Parathyroid adenoma (tissue), 2 donors: Measurements from ENCODE around the gene MAGI2.

ENCODE experiments used
- H2AFZ ChIP-seq: fragments of 300-600 bp; sonication (generic); one replicate; pipeline ENCODE4 v1.7.0; 2017; ENCODE audit warnings: antibody characterized with exemption, mild to moderate bottlenecking
- H3K27ac ChIP-seq: fragments of 300-600 bp; sonication (generic); one replicate; pipeline ENCODE4 v1.7.0; 2017
- H3K27me3 ChIP-seq: fragments of 300-600 bp; sonication (generic); one replicate; pipeline ENCODE4 v1.7.0; 2017; ENCODE audit warnings: low read length; ENCODE audit not compliant: control insufficient read depth, insufficient read depth
- H3K36me3 ChIP-seq: fragments of 300-600 bp; sonication (generic); one replicate; pipeline ENCODE4 v1.7.0; 2017; ENCODE audit warnings: low read length; ENCODE audit not compliant: control insufficient read depth, insufficient read depth
- H3K4me1 ChIP-seq: fragments of 300-600 bp; sonication (generic); one replicate; pipeline ENCODE4 v1.7.0; 2017; ENCODE audit warnings: control low read depth
- H3K4me2 ChIP-seq: fragments of 300-600 bp; sonication (generic); one replicate; pipeline ENCODE4 v1.7.0; 2017; ENCODE audit warnings: low read length
- H3K4me3 ChIP-seq: fragments of 300-600 bp; sonication (generic); one replicate; pipeline ENCODE4 v1.7.0; 2017; ENCODE audit warnings: low read depth, low read length
- H3K79me2 ChIP-seq: fragments of 300-600 bp; sonication (generic); one replicate; pipeline ENCODE4 v1.7.0; 2017; ENCODE audit warnings: control low read depth
- H3K9ac ChIP-seq: fragments of 300-600 bp; sonication (generic); one replicate; pipeline ENCODE4 v1.7.0; 2017; ENCODE audit warnings: mild to moderate bottlenecking
- H3K9me3 ChIP-seq: fragments of 300-600 bp; sonication (generic); one replicate; pipeline ENCODE4 v1.7.0; 2017; ENCODE audit warnings: low read length; ENCODE audit not compliant: control insufficient read depth
- TF ChIP-seq, protein P1 (sequence below): fragments of 300-600 bp; sonication (generic); IDR thresholded peaks from one replicate; pipeline ENCODE4 v1.7.0; 2017; ENCODE audit warnings: antibody characterized with exemption, mild to moderate bottlenecking
- donor health status: primary hyperparathyroidism.

MAGI2 gene

DNA sequence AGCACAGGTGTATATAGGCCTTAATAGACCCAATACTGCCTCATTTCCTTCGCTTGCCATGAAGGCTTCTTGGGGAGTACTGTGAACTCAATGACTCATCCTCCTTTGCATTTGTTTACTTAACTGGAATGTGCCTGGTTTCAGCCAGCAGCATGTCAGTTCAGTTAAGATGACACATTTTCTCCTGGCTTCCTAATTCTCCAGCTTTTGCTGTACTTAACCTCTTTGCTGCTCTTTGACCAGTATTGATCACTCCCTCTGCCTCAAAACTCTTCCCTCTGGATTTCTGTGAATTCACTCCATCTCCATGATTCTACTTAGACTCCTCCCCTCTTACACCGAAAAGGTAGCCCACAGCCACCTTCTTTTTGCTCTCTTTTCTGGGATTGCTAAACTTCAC, 135.7 kb downstream of the MAGI2 start:
- TF ChIP-seq, protein P1, sequence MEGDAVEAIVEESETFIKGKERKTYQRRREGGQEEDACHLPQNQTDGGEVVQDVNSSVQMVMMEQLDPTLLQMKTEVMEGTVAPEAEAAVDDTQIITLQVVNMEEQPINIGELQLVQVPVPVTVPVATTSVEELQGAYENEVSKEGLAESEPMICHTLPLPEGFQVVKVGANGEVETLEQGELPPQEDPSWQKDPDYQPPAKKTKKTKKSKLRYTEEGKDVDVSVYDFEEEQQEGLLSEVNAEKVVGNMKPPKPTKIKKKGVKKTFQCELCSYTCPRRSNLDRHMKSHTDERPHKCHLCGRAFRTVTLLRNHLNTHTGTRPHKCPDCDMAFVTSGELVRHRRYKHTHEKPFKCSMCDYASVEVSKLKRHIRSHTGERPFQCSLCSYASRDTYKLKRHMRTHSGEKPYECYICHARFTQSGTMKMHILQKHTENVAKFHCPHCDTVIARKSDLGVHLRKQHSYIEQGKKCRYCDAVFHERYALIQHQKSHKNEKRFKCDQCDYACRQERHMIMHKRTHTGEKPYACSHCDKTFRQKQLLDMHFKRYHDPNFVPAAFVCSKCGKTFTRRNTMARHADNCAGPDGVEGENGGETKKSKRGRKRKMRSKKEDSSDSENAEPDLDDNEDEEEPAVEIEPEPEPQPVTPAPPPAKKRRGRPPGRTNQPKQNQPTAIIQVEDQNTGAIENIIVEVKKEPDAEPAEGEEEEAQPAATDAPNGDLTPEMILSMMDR, result no peak
- no peak overlapping the region for H3K4me2 ChIP-seq
- no peaks in the 10 kb centered on the region for H3K4me1 ChIP-seq
- H3K36me3 ChIP-seq, result no peaks in the 10 kb centered on the region
- H3K27me3 ChIP-seq, result no peaks in the 10 kb centered on the region
- no peaks in the 10 kb centered on the region for H3K79me2 ChIP-seq
- H3K27ac ChIP-seq, result no peak overlapping the region
- H3K4me3 ChIP-seq, result no peak overlapping the region
- H2AFZ ChIP-seq, result no peak overlapping the region
- H3K9me3 ChIP-seq, result no peaks in the 10 kb centered on the region
- H3K9ac ChIP-seq, result no peak overlapping the region

DNA sequence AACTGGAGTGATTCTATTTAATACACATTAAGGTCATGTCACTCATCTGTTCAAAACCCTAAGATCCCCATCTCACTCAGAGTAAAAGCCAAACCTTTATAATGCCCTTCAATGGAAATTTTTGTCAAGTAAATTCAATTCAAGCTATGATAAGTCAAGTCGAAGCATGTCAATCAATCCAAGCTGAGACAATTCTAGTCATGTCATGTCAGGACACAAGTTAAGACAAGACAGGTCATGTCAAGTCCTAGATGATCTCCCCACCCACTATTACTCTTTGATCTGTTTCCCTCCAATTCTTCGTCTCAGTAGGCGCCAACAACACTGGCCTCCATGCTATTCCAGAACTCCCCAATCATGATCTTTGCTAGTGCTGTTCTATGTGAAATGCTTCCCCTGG, 141.4 kb downstream of the MAGI2 start:
- H3K4me1 ChIP-seq, result peaks cover 11% of the 10 kb centered on the region
- TF ChIP-seq, protein P1, result no peak
- no peaks in the 10 kb centered on the region for H3K36me3 ChIP-seq
- no peak overlapping the region for H2AFZ ChIP-seq
- H3K79me2 ChIP-seq, result no peaks in the 10 kb centered on the region
- no peak overlapping the region for H3K27ac ChIP-seq
- H3K27me3 ChIP-seq, result no peaks in the 10 kb centered on the region
- H3K4me3 ChIP-seq, result no peak overlapping the region
- H3K9me3 ChIP-seq, result no peaks in the 10 kb centered on the region
- no peak overlapping the region for H3K9ac ChIP-seq
- no peak overlapping the region for H3K4me2 ChIP-seq

DNA sequence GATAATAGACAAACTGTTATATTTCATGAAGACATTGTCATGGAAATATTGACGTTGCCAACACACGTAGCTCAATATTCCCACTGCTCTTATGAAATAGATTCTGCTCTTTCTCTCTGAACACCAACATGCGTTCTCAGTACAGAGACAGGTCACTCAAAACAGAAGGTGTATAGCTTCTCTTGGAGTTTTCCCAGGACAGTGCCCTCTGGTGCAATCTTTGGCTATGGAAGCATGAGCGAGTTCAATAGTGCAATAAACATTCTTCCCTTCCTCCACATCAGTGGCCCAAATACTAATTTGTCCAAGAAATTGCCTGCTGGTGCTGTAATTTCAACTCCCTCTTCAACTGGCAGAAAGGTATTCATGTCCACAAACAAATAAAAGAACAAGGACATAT, 145.3 kb downstream of the MAGI2 start:
- peak overlapping the region; percentile 48 for H2AFZ ChIP-seq
- no peaks in the 10 kb centered on the region for H3K27me3 ChIP-seq
- H3K27ac ChIP-seq, result peak overlapping the region; percentile 41
- H3K4me3 ChIP-seq, result no peak overlapping the region
- H3K9ac ChIP-seq, result no peak overlapping the region
- no peak overlapping the region for H3K4me2 ChIP-seq
- H3K4me1 ChIP-seq, result peaks cover 13% of the 10 kb centered on the region
- no peaks in the 10 kb centered on the region for H3K9me3 ChIP-seq
- H3K79me2 ChIP-seq, result no peaks in the 10 kb centered on the region
- no peaks in the 10 kb centered on the region for H3K36me3 ChIP-seq
- TF ChIP-seq, protein P1, result peak; percentile 33

DNA sequence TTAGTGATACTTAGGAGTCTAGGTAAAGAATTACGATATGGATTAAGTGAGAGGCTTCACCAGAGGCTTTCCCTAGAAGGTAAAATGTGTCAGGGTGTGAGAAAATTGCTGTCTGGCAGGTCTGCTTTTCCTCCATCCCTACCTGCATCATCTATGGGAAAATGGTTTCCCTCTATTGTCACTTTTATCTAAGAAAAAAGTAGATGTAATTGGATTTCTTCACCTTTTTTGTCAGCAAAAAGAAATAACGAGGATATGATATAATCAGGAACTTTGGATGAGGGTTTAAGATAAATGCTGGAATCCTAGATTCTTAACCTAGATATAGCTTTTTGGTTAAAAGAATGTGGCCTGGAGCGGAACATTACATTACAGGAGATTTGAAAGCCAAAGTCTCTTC, 146.1 kb downstream of the MAGI2 start:
- Histone ChIP-seq H3K27ac (peak overlapping the region; percentile 41), H3K9ac (no peak overlapping the region), H3K4me2 (peak overlapping the region; percentile 18), H3K4me3 (no peak overlapping the region), H3K36me3 (no peaks in the 10 kb centered on the region), H3K27me3 (no peaks in the 10 kb centered on the region), H2AFZ (peak overlapping the region; percentile 48), H3K79me2 (no peaks in the 10 kb centered on the region), H3K9me3 (no peaks in the 10 kb centered on the region), H3K4me1 (peaks cover 13% of the 10 kb centered on the region)
- TF ChIP-seq, protein P1, result no peak

DNA sequence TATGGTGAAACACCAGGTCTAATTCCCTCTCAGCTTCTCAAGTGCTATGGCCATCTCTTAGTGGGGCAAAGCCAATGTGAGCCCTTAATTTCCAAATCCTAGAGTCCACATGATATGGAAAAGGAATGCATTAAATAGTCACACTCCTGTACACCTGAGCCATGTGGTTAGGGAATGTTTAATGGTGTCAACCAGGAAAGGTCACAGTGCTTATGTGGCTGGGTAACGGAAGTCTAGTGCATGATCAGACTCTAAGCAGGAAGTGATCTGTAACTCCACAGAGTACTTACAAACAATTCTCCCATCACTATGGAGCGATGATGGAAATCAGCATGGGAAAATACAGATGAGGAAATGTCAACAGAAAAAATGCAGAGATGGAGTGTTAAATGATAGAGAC, 148.8 kb downstream of the MAGI2 start:
- Histone ChIP-seq H3K79me2 (no peaks in the 10 kb centered on the region), H3K4me1 (peaks cover 13% of the 10 kb centered on the region), H3K4me3 (no peak overlapping the region), H3K27ac (no peak overlapping the region), H3K4me2 (no peak overlapping the region), H3K9me3 (no peaks in the 10 kb centered on the region), H3K36me3 (no peaks in the 10 kb centered on the region), H2AFZ (no peak overlapping the region), H3K27me3 (no peaks in the 10 kb centered on the region), H3K9ac (no peak overlapping the region)
- TF ChIP-seq, protein P1, result no peak
